Left renal cortex interstitium (tissue), 4 donors: ENCODE results near the gene GPT2. TPM values are rescaled to one million over a fixed set of nuclear protein-coding genes. Genes with fewer than 3 reads are reported as not detected.
A peak's percentile ranks its signal among the peaks of the same experiment; 100 is the strongest.

Experiments
- DNase-seq, 4 donors: peaks; one replicate each; pipeline ENCODE4 v3.0.0-alpha.2; 2013; ENCODE audit warnings: low read depth in 4 of 4, low spot score in 2 of 4, missing footprints in 1 of 4
- polyA plus RNA-seq, 4 donors: library from polyadenylated mRNA; unstranded; fragments of 120-200 nt; gene quantifications; one replicate each; pipeline ENCODE4 v1.2.1, GENCODE V29; 2013; ENCODE audit not compliant: insufficient read length in 4 of 4

Gene GPT2
- polyA plus RNA-seq, 4 donors = 23.4 to 36.9 (median 28.8) TPM

- DNase-seq = no peak
These were observed 70.4 kb downstream of the GPT2 start for GRCh38 chr16:46954562-46954961.

GRCh38 chr16:46961373-46962353 lies 77.5 kb downstream of the GPT2 start:
- DNase-seq = no peak

DNA sequence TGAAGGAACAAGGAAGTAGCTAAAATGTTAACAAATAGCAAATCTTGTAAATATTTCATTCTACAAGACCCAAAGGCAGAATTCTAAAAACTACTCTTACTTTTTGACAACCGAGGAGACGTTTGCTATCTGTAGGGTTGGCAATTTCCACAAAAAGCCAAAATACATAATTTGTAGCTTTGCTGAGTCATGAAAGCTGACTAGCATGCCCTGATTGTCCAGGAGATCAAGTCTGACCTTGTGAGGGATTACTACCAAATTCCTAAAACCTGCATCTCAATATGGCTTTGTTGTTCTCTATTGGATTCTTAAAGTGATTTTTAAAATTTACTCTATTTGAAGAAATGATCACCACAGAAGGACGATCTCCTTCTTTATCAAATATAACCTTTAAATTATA lies 78.5 kb downstream of the GPT2 start:
- no peak for DNase-seq

- no peak for DNase-seq
These were observed 83.9 kb downstream of the GPT2 start for GRCh38 chr16:46968063-46968435.

GRCh38 chr16:46970089-46970488 lies 85.9 kb downstream of the GPT2 start:
- DNase-seq = no peak

GRCh38 chr16:46971271-46971670 lies 87.1 kb downstream of the GPT2 start:
- no peak for DNase-seq

GRCh38 chr16:46972429-46973206 lies 88.5 kb downstream of the GPT2 start:
- peak in 2 of 4 donors; percentile 31 to 53 for DNase-seq

GRCh38 chr16:46973207-46973995 lies 89.2 kb downstream of the GPT2 start, which contains the start of gene DNAJA2:
Gene DNAJA2, minus strand, starts transcription at chr16:46973674. Its CDS starts 102 bp downstream, at chr16:46973572.
- DNase-seq = peak; percentile 85 to 89 (median 87)

DNA sequence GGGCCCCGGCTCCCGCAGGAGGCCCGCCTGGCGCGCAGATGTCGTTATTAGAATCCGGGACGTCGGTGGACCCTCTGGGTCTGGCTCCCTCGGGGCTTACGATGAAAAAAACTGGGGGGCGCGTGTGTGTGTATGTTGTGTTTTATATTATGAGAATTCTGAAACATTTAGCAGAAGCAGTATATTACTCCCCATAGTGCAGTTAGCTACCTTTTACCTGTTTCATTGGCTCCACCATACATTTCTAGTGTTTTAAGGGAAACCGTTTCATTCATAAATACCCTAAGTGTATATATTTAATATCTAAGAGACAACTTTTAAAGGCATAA lies 89.8 kb downstream of the GPT2 start:
- DNase-seq = no peak

- DNase-seq = no peak
These were observed 90.2 kb downstream of the GPT2 start for GRCh38 chr16:46974352-46974751.

- no peak for DNase-seq
These were observed 91.0 kb downstream of the GPT2 start for GRCh38 chr16:46975165-46975564.

DNA sequence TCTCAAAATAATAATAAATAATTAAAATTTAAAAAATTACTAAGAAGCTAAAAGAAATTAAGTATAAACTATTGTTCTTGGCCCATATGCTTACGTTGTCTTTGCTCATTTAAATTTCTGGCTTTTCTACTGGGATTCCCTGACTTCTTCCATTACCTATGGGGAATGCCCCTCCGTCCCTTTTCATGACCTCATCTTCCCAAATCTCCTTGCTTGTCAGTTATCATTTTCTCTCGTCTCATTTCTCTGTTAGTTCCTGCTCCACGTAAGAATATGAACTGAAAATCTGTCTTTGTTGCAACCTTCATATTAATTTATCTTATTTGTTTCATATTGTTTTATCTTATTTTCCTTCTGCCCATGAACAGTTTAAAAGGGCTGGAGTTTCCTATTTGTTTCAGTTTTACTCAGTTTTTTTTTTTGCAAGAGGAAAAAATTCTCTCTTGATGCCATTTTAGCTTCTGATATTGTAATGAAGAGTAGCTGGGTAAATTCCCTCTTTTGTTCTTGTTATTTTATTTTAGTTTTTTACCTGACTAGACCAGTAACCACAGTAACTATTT lies 91.8 kb downstream of the GPT2 start:
- no peak for DNase-seq

GRCh38 chr16:46976550-46976949 lies 92.4 kb downstream of the GPT2 start:
- DNase-seq = no peak

Other genes with a start within 250 kb of the GPT2 start
- 100 to 1,000 TPM; 133 to 166 (median 148) TPM for gene VPS35, start 195.2 kb upstream of the GPT2 start, polyA plus RNA-seq
- 10 to 100 TPM; 16.2 to 36.3 (median 24.2) TPM for gene ORC6, start 194.7 kb upstream of the GPT2 start, polyA plus RNA-seq
- 1 to 10 TPM in 2 of 4 donors, under 1 TPM in 2; 0.59 to 1.1 (median 1.0) TPM for gene MYLK3, start 136.0 kb upstream of the GPT2 start, polyA plus RNA-seq
- 10 to 100 TPM; 27.5 to 32.4 (median 30.0) TPM for gene C16orf87, start 53.2 kb upstream of the GPT2 start, polyA plus RNA-seq
- gene DNAJA2, start 89.3 kb downstream of the GPT2 start, polyA plus RNA-seq = 10 to 100 TPM; 74.1 to 89.4 (median 84.1) TPM